GM18502 (cell line): ENCODE data around the gene ARHGAP24.
"Not testable (repeated sequence)": the region's sequence is repeated elsewhere in the genome, so short reads cannot be mapped to it uniquely, and the experiment has no call there.

Source experiments
- ATAC-seq: cut with Tn5 transposase; IDR thresholded peaks from one replicate; pipeline ENCODE4 v1.9.1; 2021; ENCODE audit warnings: mild to moderate bottlenecking; ENCODE audit not compliant: unreplicated experiment, poor library complexity

ARHGAP24 gene

GRCh38 chr4:85929961-85930665 lies 455.2 kb downstream of the ARHGAP24 start:
- no peak for ATAC-seq

GRCh38 chr4:85932500-85933290 lies 457.7 kb downstream of the ARHGAP24 start:
- no peak for ATAC-seq

- no peak for ATAC-seq
Observed at GRCh38 chr4:85933291-85933640, 458.3 kb downstream of the ARHGAP24 start.

GRCh38 chr4:85937507-85937906 lies 462.6 kb downstream of the ARHGAP24 start:
- no peak for ATAC-seq

- ATAC-seq = no peak
Observed at GRCh38 chr4:85938062-85938461, 463.1 kb downstream of the ARHGAP24 start.

- no peak for ATAC-seq
Observed at GRCh38 chr4:85938902-85939301, 464.0 kb downstream of the ARHGAP24 start.

GRCh38 chr4:85939595-85939994 lies 464.6 kb downstream of the ARHGAP24 start:
- no peak for ATAC-seq

- no peak for ATAC-seq
Observed at GRCh38 chr4:85940151-85940550, 465.2 kb downstream of the ARHGAP24 start.

GRCh38 chr4:85942107-85942506 lies 467.2 kb downstream of the ARHGAP24 start:
- no peak for ATAC-seq

GRCh38 chr4:85946821-85947220 lies 471.9 kb downstream of the ARHGAP24 start:
- ATAC-seq = no peak

- ATAC-seq = no peak
Observed at GRCh38 chr4:85951099-85951498, 476.1 kb downstream of the ARHGAP24 start.

- ATAC-seq = no peak
Observed at GRCh38 chr4:85952528-85952927, 477.6 kb downstream of the ARHGAP24 start.

GRCh38 chr4:85952972-85953650 lies 478.2 kb downstream of the ARHGAP24 start:
- ATAC-seq = peak; percentile 63

GRCh38 chr4:85953651-85954018 lies 478.7 kb downstream of the ARHGAP24 start:
- ATAC-seq = no peak

- no peak for ATAC-seq
Observed at GRCh38 chr4:85955620-85956292, 480.8 kb downstream of the ARHGAP24 start.

GRCh38 chr4:85956293-85956945 lies 481.5 kb downstream of the ARHGAP24 start:
- no peak for ATAC-seq

GRCh38 chr4:85961887-85962286 lies 486.9 kb downstream of the ARHGAP24 start:
- no peak for ATAC-seq

GRCh38 chr4:85963231-85963630 lies 488.3 kb downstream of the ARHGAP24 start:
- no peak for ATAC-seq

GRCh38 chr4:85964298-85964697 lies 489.3 kb downstream of the ARHGAP24 start:
- no peak for ATAC-seq

GRCh38 chr4:85965017-85965416 lies 490.1 kb downstream of the ARHGAP24 start:
- not testable (repeated sequence) for ATAC-seq
